ENCODE results near the gene SRP14.
"Not testable (repeated sequence)": the region's sequence is repeated elsewhere in the genome, so short reads cannot be mapped to it uniquely, and the experiment has no call there.

The SRP14 gene

GRCh38 chr15:40075298-40076044, 36.5 kb upstream of the SRP14 start:
- Histone ChIP-seq H3K9me3 (no peaks in the 10 kb centered on the region), H3K27ac (no peak overlapping the region), H3K4me1 (ENCODE audit: control insufficient read depth in 1 of 2, insufficient read depth in 1 of 2, low read depth in 1 of 2, low read length in 1 of 2) (peaks cover 8 to 10% of the 10 kb centered on the region in 2 experiments), H3K27me3 (no peaks in the 10 kb centered on the region), H3K4me3 (ENCODE audit: low read depth in 1 of 2, low read length in 1 of 2) (no peak overlapping the region), H3K36me3 (no peaks in the 10 kb centered on the region)
- no peak for TF ChIP-seq CTCF (IDR thresholded peaks at IDR 0.05)

GRCh38 chr15:40074656-40075055, 35.7 kb upstream of the SRP14 start:
- H3K4me3 ChIP-seq (ENCODE audit: low read depth in 1 of 2, low read length in 1 of 2); H3K27ac ChIP-seq: not testable (repeated sequence)

DNA sequence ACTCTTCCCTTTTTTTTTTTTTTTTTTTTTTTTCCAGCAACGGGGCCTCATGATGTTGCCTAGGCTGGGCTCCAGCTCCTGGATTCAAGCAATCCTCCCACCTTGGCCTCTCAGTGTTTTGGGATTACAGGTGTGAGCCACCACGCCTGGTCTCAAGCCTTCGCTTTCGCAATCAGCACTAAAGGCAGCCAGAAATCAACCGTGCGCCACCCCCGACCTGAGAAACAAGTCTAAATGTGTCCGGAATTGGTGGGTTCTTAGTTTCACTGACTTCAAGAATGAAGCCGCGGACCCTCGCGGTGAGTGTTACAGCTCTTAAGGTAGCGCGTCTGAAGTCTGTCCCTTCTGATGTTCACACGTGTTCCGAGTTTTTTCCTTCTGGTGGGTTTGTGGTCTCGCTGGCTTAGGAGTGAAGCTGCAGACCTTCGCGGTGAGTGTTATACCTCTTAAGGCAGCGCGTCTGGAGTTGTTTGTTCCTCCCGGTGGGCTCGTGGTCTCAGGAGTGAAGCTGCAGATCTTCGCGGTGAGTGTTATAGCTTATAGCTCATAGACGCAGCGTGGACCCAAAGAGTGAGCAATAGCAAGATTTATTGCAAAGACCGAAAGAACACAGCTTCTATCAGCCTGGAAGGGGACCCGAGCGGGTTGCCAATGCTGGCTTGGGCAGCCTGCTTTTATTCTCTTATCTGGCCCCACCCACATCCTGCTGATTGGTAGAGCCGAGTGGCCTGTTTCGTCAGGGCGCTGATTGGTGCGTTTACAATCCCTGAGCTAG, 34.9 kb upstream of the SRP14 start:
- not testable (repeated sequence) for H3K27me3 ChIP-seq

More at GRCh38 chr15:40074656-40075055, 35.7 kb upstream of the SRP14 start:
- H3K4me1 ChIP-seq (ENCODE audit: control insufficient read depth in 1 of 2, insufficient read depth in 1 of 2, low read depth in 1 of 2, low read length in 1 of 2); H3K27me3 ChIP-seq; H3K36me3 ChIP-seq; H3K9me3 ChIP-seq: not testable (repeated sequence)

GRCh38 chr15:40072216-40072990, 33.4 kb upstream of the SRP14 start:
- no peak for TF ChIP-seq CTCF (IDR thresholded peaks at IDR 0.05)
- Histone ChIP-seq H3K27ac (no peak overlapping the region), H3K36me3 (no peaks in the 10 kb centered on the region)

More for the DNA sequence above, 34.9 kb upstream of the SRP14 start:
- not testable (repeated sequence) for H3K27ac ChIP-seq; H3K36me3 ChIP-seq; H3K4me3 ChIP-seq (ENCODE audit: low read depth in 1 of 2, low read length in 1 of 2); H3K4me1 ChIP-seq (ENCODE audit: control insufficient read depth in 1 of 2, insufficient read depth in 1 of 2, low read depth in 1 of 2, low read length in 1 of 2); H3K9me3 ChIP-seq

GRCh38 chr15:40070608-40071218, 31.7 kb upstream of the SRP14 start:
- Histone ChIP-seq H3K27me3 (no peaks in the 10 kb centered on the region), H3K4me1 (ENCODE audit: control insufficient read depth in 1 of 2, insufficient read depth in 1 of 2, low read depth in 1 of 2, low read length in 1 of 2) (peaks cover 8 to 10% of the 10 kb centered on the region in 2 experiments), H3K27ac (no peak overlapping the region), H3K36me3 (no peaks in the 10 kb centered on the region), H3K4me3 (ENCODE audit: low read depth in 1 of 2, low read length in 1 of 2) (no peak overlapping the region), H3K9me3 (no peaks in the 10 kb centered on the region)
- no peak for TF ChIP-seq CTCF (IDR thresholded peaks at IDR 0.05)

More at GRCh38 chr15:40072216-40072990, 33.4 kb upstream of the SRP14 start:
- no peaks in the 10 kb centered on the region for H3K9me3 ChIP-seq
- H3K4me1 ChIP-seq (ENCODE audit: control insufficient read depth in 1 of 2, insufficient read depth in 1 of 2, low read depth in 1 of 2, low read length in 1 of 2) = peaks cover 8 to 10% of the 10 kb centered on the region in 2 experiments
- no peak overlapping the region for H3K4me3 ChIP-seq (ENCODE audit: low read depth in 1 of 2, low read length in 1 of 2)
- no peaks in the 10 kb centered on the region for H3K27me3 ChIP-seq

GRCh38 chr15:40070166-40070557, 31.2 kb upstream of the SRP14 start:
- Histone ChIP-seq H3K27ac (no peak overlapping the region), H3K4me3 (ENCODE audit: low read depth in 1 of 2, low read length in 1 of 2) (no peak overlapping the region), H3K36me3 (no peaks in the 10 kb centered on the region), H3K27me3 (no peaks in the 10 kb centered on the region), H3K9me3 (no peaks in the 10 kb centered on the region), H3K4me1 (ENCODE audit: control insufficient read depth in 1 of 2, insufficient read depth in 1 of 2, low read depth in 1 of 2, low read length in 1 of 2) (peaks cover 2 to 6% of the 10 kb centered on the region in 2 experiments)
- no peak for TF ChIP-seq CTCF (IDR thresholded peaks at IDR 0.05)
